Right cardiac atrium (tissue), 5 donors: Measurements from ENCODE around the gene CDCA4. TPM values are rescaled to one million over a fixed set of nuclear protein-coding genes. Genes with fewer than 3 reads are reported as not detected.

ENCODE experiments used
- ATAC-seq, 2 donors: fragments of 200-7000 bp; cut with Tn5 transposase; one replicate each; pipeline versions ENCODE4 v1.8.0 to v1.9.1; 2020; ENCODE audit warnings: moderate library complexity in 2 of 2, mild to moderate bottlenecking in 1 of 2
- DNase-seq, 3 donors: peaks; one replicate each; pipeline ENCODE4 v3.0.0-alpha.2; 2020
- H3K27ac ChIP-seq: one replicate; pipeline ENCODE4 v1.5.1; 2013; ENCODE audit warnings: mild to moderate bottlenecking, low read length, control low read depth, moderate library complexity
- H3K27me3 ChIP-seq: one replicate; pipeline ENCODE4 v1.6.1; 2013; ENCODE audit not compliant: control insufficient read depth, insufficient read depth
- H3K4me1 ChIP-seq: one replicate; pipeline ENCODE4 v1.6.1; 2013; ENCODE audit warnings: low read length; ENCODE audit not compliant: control insufficient read depth, insufficient read depth
- H3K4me3 ChIP-seq: one replicate; pipeline ENCODE4 v1.5.1; 2013; ENCODE audit warnings: low read length, control low read depth
- H3K9me3 ChIP-seq: one replicate; pipeline ENCODE4 v1.6.1; 2013; ENCODE audit warnings: low read length; ENCODE audit not compliant: control insufficient read depth
- WGBS: extraction: QIAGEN DNeasy Blood & Tissue Kit; methylation state at CpG from one replicate; pipeline ENCODE4 v1.1.7; 2013; 5-methylcytosine and 5-hydroxymethylcytosine counted together
- intact Hi-C, 4 donors: fragments of 100-400 bp; cut with DNase I; formaldehyde crosslinking; loops; one replicate each; pipeline versions ENCODE4 v1.11.0 to v1.14.0; 2022 to 2023
- polyA plus RNA-seq: library from polyadenylated mRNA; stranded (reverse); fragments of 200-250 nt; gene quantifications from one replicate; pipeline ENCODE4 v1.2.3, GENCODE V29; 2013
- total RNA-seq, 4 donors: library from RNA; stranded (reverse); fragmentation: NEBNext Ultra II Directional; extraction: Animal tissue kit (Norgen Biotek cat#: 25700); gene quantifications; one replicate each; pipeline ENCODE4 v1.2.1, GENCODE V29; 2021
- donor health status: healthy with polysubstance abuse.
- donor health status: DM: no; HTN: yes; CAD: no.
- donor health status: DM: no; HTN: no; CAD: no.
- donor health status: DM: no; HTN: yes; CAD: no; lungs with severe emphysema.
- donor health status: DM: yes; HTN: yes; CAD: no.

CDCA4 gene
- total and polyA plus RNA-seq, 5 donors = 2.5 to 3.9 (median 3.1) TPM

GRCh38 chr14:104996032-104996431, 24.9 kb downstream of the CDCA4 start:
- intact Hi-C loops = no loop called here
- DNase-seq = peak in 1 of 3 donors; percentile 9
- H3K4me3 ChIP-seq = no peak overlapping the region
- no peaks in the 10 kb centered on the region for H3K9me3 ChIP-seq
- H3K27ac ChIP-seq = no peak overlapping the region
- no peak for ATAC-seq
- no peaks in the 10 kb centered on the region for H3K27me3 ChIP-seq
- H3K4me1 ChIP-seq = no peaks in the 10 kb centered on the region
- WGBS = 90% methylated on average over 5 of the region's 5 CpGs

- DNase-seq (peak in 2 of 3 donors; percentile 27 to 35), ATAC-seq (no peak)
- 89% methylated on average over 6 of the region's 6 CpGs for WGBS
- no peak overlapping the region for H3K4me3 ChIP-seq
- H3K27me3 ChIP-seq = no peaks in the 10 kb centered on the region
- H3K27ac ChIP-seq = no peak overlapping the region
- no peaks in the 10 kb centered on the region for H3K4me1 ChIP-seq
- intact Hi-C loops = no loop called here
- no peaks in the 10 kb centered on the region for H3K9me3 ChIP-seq
Measured at GRCh38 chr14:104994978-104995377, 25.9 kb downstream of the CDCA4 start.

GRCh38 chr14:104993808-104994591, 26.9 kb downstream of the CDCA4 start:
- H3K27ac ChIP-seq = no peak overlapping the region
- WGBS = 81% methylated on average over 22 of the region's 22 CpGs
- intact Hi-C loops = no loop called here

GRCh38 chr14:104993306-104993705, 27.6 kb downstream of the CDCA4 start:
- no peaks in the 10 kb centered on the region for H3K27me3 ChIP-seq
- no peak overlapping the region for H3K27ac ChIP-seq
- no peaks in the 10 kb centered on the region for H3K4me1 ChIP-seq
- 93% methylated on average over 12 of the region's 12 CpGs for WGBS
- intact Hi-C loops = no loop called here
- ATAC-seq (no peak), DNase-seq (peak in 1 of 3 donors; percentile 28)
- H3K4me3 ChIP-seq = no peak overlapping the region
- no peaks in the 10 kb centered on the region for H3K9me3 ChIP-seq

More at GRCh38 chr14:104993808-104994591, 26.9 kb downstream of the CDCA4 start:
- no peaks in the 10 kb centered on the region for H3K4me1 ChIP-seq
- ATAC-seq = no peak
- DNase-seq = peak in 2 of 3 donors; percentile 34 to 42
- H3K9me3 ChIP-seq = no peaks in the 10 kb centered on the region
- H3K4me3 ChIP-seq = no peak overlapping the region
- no peaks in the 10 kb centered on the region for H3K27me3 ChIP-seq

GRCh38 chr14:104992501-104992900, 28.4 kb downstream of the CDCA4 start:
- intact Hi-C loops = no loop called here
- DNase-seq (peak in 1 of 3 donors; percentile 13), ATAC-seq (no peak)
- H3K27me3 ChIP-seq = no peaks in the 10 kb centered on the region
- H3K4me1 ChIP-seq = no peaks in the 10 kb centered on the region
- 94% methylated on average over 11 of the region's 11 CpGs for WGBS
- H3K27ac ChIP-seq = no peak overlapping the region
- no peaks in the 10 kb centered on the region for H3K9me3 ChIP-seq
- H3K4me3 ChIP-seq = no peak overlapping the region

- Histone ChIP-seq H3K27ac (no peak overlapping the region), H3K9me3 (no peaks in the 10 kb centered on the region), H3K27me3 (no peaks in the 10 kb centered on the region), H3K4me3 (no peak overlapping the region), H3K4me1 (no peaks in the 10 kb centered on the region)
- WGBS = 98% methylated on average over 34 of the region's 34 CpGs
- intact Hi-C loops = no loop called here
- DNase-seq (peak in 2 of 3 donors; percentile 18 to 24), ATAC-seq (no peak)
Measured at GRCh38 chr14:104991896-104992230, 29.0 kb downstream of the CDCA4 start.

GRCh38 chr14:104989951-104990303, 31.0 kb downstream of the CDCA4 start:
- Histone ChIP-seq H3K27me3 (no peaks in the 10 kb centered on the region), H3K9me3 (no peaks in the 10 kb centered on the region), H3K27ac (no peak overlapping the region), H3K4me3 (no peak overlapping the region), H3K4me1 (peaks cover 2% of the 10 kb centered on the region)
- ATAC-seq (no peak), DNase-seq (peak in 2 of 3 donors; percentile 34 to 42)
- WGBS = 86% methylated on average over 7 of the region's 7 CpGs
- intact Hi-C loops = loop anchor here in 1 of 4 donors (10.0 kb wide), 1 partner anchor 365 kb away; no protein-coding TSS in a partner anchor

GRCh38 chr14:104989236-104989950, 31.5 kb downstream of the CDCA4 start:
- H3K27ac ChIP-seq = no peak overlapping the region
- WGBS = 90% methylated on average over 16 of the region's 16 CpGs
- DNase-seq = peak in 2 of 3 donors; percentile 29 to 32
- no peaks in the 10 kb centered on the region for H3K9me3 ChIP-seq
- no peak for ATAC-seq
- H3K4me1 ChIP-seq = peaks cover 2% of the 10 kb centered on the region
- no peaks in the 10 kb centered on the region for H3K27me3 ChIP-seq
- intact Hi-C loops = loop anchor here in 1 of 4 donors (10.0 kb wide), 1 partner anchor 365 kb away; no protein-coding TSS in a partner anchor
- H3K4me3 ChIP-seq = no peak overlapping the region

- peaks cover 2% of the 10 kb centered on the region for H3K4me1 ChIP-seq
- peak overlapping the region; percentile 63 for H3K4me3 ChIP-seq
- no peak overlapping the region for H3K27ac ChIP-seq
- intact Hi-C loops = loop anchor here in 1 of 4 donors (10.0 kb wide), 1 partner anchor 368 kb away; no protein-coding TSS in a partner anchor
- WGBS = 55% methylated on average over 19 of the region's 19 CpGs
- H3K27me3 ChIP-seq = no peaks in the 10 kb centered on the region
- ATAC-seq = no peak
- H3K9me3 ChIP-seq = no peaks in the 10 kb centered on the region
- DNase-seq = peak in 2 of 3 donors; percentile 16 to 42
Measured at GRCh38 chr14:104986487-104987164, 34.3 kb downstream of the CDCA4 start.

GRCh38 chr14:104985675-104986486, 35.0 kb downstream of the CDCA4 start, which contains the start of gene CLBA1:
TSS of gene CLBA1 (plus strand) at chr14:104985788. CDS start at chr14:104986432, 644 bp downstream.
- H3K27ac ChIP-seq = no peak within 1 kb of the TSS
- ATAC-seq (peak; percentile 96), DNase-seq (peak; percentile 91 to 96 (median 96))
- H3K4me3 ChIP-seq = peak within 1 kb of the TSS; percentile 63
- no peaks in the 10 kb centered on the region for H3K27me3 ChIP-seq
- peaks cover 2% of the 10 kb centered on the region for H3K4me1 ChIP-seq
- WGBS = 2% methylated on average over 77 of the region's 77 CpGs
- intact Hi-C loops = loop anchor here in 1 of 4 donors (10.0 kb wide), 1 partner anchor 369 kb away; no protein-coding TSS in a partner anchor
- H3K9me3 ChIP-seq = no peaks in the 10 kb centered on the region
